Ramos (cell line): ENCODE data around the gene GLIS1.

Experiments
- in situ Hi-C: fragments of 300-500 bp; cut with MboI; formaldehyde crosslinking; loops from one replicate; pipeline ENCODE4 v1.14.3; 2022; ENCODE audit warnings: low sequenced_read_pairs; ENCODE audit not compliant: unreplicated experiment

The GLIS1 gene

DNA sequence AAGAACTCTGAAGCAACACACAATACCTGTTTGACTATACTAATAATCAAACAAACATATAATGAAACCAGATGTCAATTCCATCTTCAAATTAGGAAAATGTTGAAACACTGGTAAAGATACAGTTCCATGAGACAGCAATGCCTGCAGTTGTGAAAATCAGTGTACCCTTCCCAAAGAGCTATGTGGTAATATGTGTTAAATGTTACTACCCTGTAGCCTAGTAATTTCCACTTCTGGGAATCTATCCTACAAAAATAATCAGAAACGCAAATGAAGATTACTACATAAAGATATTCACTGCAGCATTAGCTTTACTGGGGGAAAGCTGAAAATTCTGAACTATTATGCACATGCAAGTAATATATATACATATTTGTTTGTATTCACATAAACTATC, 16.9 kb downstream of the GLIS1 start:
- in situ Hi-C loops: no loop called here

DNA sequence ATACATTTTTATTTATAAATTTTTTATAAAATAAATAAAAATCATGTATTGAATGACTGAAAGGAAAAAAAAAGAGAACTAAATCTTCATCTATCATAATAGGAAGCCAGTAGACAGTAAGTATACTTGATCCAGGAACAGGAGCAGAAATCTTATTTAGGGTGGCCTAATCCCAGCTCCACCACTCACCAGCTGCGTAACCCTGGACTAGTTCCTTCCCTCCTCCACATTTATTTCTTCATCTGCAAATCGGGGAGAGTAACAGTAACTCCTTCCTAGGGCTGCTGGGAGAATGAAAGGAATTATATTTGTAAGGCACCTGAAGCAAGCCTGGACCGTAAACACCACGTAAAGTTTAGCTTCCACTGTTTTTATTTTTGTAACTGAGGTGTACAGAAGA, 17.9 kb downstream of the GLIS1 start:
- in situ Hi-C loops: no loop called here

DNA sequence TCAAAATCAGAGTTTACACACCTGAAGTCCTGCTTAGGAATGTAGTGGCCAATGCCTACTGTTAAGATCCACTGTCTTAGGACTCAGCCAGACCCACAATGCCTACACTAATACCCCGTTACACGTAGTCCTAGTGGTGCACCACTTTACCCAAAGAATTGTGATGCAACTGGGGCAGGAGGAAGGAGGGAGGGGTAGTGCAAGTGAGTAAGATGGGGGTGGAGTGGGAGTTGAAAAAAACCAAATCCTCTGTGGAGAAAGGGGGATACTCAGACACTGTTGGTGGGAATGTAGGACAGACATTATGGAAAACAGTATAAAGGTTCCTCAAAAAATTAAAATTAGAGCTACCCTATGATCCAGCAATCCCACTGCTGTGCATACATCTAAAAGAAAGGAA, 19.5 kb downstream of the GLIS1 start:
- in situ Hi-C loops: no loop called here

DNA sequence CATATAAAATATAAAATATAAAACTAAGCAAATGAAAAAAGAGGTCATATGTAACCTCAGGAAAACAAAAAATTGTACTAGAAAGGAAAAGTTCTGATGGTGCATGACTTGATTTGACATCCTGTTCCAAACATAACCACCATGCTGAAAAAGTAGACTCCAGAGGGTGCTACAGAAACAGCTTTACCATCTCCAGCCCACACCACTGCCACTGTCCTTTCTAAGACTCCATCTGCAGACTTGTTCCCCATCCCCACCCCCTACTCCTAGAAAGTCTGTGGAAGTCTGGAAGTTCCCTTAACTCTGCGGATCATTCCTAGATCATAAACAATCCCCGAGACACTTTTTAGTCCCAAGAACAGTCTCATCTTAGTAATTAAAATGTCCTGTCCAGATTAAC, 20.5 kb downstream of the GLIS1 start:
- in situ Hi-C loops: no loop called here

DNA sequence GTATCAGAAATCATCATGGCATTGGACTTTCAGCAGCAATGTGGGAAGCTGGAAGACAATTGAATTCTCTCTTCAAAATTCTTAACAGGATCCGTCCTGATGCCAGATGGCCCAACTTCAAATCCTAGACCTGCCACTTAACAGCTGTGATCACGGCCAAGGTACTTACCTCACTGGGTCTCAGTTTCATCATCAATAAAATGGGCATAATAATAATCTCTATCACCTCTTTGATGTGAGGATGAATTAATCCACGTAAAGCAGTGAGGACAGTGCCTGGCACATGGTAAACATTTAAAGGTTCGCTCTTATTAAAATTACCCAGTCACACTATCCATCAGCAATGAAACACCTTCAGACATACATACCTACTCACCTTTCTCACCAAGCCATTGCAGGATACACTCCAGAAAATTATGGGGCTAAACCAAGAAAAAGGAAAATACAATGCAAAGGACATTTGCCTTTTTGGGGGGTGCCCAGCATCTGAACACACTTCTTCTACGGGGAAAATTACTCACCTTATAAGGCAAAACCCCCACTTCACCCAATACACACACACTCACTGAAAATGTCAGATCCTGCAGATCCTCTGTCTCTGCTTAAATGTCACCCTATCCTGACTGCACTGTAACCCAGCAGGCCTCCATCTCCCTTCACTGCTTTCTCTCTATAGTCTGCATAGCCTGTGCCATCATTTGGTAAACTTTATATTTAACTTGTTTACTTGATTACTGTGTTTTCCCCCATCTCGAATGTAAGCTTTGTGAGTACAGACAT, 21.7 kb downstream of the GLIS1 start:
- in situ Hi-C loops: no loop called here

DNA sequence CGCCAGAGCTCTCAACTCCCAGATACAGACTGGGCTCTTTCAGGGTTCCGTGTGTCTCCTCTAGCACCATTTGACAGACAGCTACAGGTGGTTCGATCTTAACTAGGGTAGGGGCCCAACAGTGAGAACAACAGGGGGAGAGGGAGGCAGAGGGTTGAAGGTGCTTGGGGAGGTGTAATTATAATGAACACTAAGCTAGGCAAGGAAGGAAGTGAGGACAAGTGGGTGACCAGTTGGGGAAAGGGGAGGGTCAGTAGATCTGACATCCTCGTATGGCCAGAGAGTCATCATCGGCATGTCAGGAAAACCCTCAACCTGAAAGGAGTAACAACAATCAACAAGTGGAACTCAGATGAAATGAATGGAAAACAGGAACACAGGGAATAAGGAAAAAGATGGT, 22.8 kb downstream of the GLIS1 start:
- in situ Hi-C loops: no loop called here

DNA sequence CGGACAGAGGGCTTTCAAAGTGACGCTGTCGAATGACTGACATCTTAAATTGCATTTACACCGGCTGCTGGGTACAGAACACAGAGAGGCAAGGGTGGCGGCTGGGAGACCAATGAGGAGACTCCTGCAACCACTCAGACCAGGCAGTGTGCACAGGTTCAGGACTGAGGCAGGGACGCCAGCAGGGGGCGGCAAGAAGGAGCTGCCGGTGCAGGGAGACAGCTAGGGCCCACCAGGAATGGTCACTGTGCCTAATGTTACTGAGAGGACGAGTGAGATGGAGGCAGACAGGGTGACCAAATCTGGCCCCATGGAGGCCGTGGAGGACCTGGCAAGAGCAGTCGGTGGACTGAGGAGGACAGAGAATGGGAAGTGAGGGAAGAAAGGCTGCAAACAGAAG, 23.5 kb downstream of the GLIS1 start:
- in situ Hi-C loops: no loop called here

DNA sequence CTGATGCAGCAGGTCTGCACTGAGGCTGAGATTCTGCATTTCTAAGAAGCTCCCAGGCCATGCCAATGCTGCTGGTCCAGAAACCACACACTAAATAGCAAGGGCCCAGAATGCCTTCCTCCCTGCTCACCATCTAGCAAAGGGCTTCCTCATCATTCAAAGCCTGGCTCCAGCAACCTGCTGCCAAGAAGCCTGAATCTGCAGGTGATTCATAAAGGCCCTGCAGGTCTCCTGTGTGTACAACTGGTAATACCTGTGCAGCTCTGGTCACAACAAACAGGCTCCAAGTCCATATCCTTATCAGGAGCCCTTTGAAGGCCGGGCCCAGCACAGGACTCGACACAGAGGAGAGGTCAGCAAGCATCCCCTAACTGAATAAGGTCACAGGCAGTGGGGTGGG, 26.7 kb downstream of the GLIS1 start:
- in situ Hi-C loops: no loop called here

DNA sequence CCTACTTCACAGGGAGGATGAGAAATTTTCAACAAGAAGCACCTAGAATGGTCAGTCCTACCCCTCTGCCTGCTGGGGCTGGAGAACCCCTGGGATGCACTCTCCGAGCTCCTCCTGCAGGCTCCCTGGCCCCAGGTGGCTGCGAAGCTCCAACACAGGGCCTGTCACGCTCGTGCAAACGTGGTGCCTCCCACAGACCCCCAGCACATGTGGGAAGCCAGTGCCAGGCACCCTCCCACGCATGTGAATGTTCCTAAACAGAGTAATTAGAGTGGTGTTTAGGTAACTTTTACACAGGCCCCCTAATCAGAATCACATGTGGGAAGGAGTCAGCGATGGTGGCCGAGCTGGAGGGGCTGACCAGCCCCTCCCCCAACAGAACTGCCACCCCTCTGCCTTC, 28.4 kb downstream of the GLIS1 start:
- in situ Hi-C loops: no loop called here

DNA sequence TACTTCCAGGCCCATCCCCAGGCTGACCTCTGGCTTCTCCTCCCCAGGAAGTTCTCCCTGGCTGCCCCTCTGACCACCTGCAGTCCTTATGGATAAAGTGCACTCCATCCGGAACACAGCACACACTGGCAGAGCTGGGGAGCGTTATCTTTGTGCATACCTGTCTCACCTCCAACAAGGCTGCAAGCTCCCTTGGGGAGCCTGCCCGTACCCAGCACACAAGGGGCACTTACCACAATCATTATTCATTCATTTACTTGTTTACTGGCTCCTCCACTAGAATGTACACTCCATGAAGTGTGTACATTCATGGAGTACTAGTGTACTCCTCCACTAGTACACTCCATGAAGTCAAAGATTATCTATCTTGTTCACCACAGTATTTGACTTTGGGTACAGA, 30.3 kb downstream of the GLIS1 start:
- in situ Hi-C loops: no loop called here

DNA sequence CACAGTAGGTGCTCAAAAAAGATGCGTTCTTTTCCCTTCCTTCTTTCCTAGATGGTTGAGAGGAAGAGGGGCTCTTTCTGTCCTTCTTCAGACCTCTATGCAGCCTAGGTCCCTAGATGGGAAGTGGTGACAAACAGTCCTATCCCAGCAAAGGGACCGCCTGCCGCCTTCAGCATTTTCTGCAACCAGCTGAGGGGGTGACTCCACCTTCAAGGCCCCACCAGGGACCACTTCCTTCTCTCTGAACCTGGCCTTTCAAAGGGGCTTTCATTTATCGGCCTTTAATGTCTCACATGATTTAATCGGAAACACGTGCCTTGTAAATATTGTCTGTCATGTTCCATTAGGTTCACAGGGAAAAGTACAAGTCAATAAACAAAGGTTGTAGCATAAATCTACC, 32.6 kb downstream of the GLIS1 start:
- in situ Hi-C loops: no loop called here

DNA sequence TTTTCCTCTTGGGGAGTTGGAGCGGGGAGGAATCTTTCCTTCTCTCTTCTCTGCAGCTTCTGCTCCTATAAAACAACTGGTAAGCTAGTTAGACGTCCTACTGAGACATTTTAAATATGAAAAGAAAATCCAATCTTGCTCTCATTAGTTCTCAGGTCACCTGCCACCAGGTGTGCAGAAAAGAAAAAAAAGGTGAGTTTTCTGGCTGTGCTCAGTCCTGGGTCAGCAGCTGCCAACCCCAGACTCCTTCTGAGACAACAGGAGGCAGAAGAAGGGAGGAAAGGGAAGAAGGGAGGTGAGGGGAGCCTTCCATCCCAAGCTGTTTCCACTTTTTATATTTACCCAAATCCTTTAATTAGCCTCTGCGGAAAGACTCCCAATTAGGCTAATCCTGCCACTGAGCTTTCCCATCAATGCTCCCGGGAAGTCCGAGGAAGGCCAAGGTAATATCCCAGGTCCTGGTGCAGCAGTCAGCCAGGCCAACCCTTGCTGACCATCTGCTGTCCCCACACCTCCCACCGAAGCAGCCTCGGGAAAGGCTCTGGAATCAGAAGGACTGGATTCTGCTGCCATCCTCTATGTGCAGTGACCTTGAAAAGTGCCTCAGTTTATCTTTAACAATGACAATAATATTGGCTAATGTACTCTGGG, 33.4 kb downstream of the GLIS1 start:
- in situ Hi-C loops: no loop called here

DNA sequence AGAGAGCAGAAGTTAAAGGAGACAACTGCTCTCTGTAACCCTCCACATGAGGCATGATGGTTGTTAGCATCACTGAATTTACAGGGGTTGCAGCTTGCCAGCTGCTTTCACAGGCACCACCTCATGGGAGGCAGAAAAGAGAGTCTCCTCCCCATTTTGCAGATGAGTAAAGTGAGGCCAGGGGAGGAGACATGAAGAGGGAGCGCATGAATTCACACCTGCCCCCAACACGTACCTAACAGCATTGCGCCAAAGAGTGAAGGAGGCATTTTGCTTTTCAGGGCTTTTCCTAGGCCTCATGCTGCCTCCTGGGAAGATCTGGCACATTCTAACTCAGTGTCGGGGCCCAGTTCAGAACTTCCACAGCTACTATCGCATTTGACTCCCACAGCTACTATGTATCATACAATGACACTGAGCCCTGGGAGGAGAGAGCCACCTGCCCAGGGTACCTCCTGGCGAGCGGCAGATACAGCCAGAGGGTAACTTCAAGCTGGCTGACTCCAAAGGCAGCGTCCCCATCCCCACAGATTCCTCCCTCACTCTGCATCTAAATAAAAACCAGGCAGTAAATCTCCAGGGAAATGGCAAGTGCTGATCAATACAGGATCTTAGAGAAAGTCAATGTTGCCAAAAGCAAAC, 34.0 kb downstream of the GLIS1 start:
- in situ Hi-C loops: no loop called here

DNA sequence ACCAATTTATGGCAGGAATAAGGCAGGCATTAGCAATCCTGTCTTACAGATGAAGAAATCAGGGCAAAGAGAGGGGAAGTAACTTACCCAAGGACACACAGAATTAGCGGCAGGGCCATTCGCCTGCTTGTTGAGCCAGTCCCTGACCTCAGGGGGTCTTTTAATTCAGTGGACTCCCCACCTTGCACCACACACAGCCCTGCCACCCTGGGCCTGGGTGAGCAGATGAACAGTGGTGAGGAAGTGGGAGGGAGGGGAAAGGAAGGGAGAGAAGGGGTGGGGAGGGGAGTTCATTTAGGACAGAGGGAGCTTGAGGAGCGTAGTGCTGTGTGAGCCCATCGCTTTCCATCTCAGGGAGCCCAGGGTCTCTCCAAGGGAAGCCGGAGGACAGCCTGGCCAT, 34.7 kb downstream of the GLIS1 start:
- in situ Hi-C loops: no loop called here

DNA sequence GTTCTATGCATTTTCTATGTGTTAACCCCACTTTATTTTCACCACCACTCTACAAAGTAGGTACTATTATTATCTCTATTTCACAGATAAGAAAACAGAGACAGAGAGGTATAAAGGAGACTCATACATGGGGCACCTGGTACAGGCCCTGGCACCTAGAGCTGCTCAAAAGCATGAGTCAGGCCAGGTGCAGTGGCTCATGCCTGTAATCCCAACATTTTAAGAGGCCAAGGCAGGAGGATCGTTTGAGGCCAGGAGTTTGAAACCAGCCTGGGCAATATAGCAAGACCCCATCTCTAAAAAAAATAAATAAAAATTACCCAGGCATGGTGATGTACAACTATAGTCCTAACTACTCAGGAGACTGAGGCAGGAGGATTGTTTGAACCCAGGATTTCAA, 35.8 kb downstream of the GLIS1 start:
- in situ Hi-C loops: no loop called here

DNA sequence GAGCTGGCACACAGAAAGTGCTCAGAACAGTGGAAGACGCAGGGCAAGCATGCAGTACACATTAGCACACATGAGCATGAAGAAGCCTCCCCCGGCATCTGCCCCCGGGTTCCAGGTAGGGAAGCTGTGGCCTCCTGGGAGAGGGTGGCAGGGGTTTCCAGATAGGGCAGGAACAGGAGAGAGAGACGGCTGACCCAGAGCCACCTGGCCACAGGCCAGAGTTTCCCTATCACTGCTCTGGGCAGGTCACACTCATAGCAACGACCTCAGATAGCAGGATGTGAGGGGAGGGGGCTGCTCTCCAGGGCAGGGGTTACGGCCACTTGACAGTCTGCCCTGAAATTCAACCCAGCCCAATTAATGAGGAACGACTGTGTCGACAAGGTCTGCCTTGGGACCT, 36.6 kb downstream of the GLIS1 start:
- in situ Hi-C loops: no loop called here

DNA sequence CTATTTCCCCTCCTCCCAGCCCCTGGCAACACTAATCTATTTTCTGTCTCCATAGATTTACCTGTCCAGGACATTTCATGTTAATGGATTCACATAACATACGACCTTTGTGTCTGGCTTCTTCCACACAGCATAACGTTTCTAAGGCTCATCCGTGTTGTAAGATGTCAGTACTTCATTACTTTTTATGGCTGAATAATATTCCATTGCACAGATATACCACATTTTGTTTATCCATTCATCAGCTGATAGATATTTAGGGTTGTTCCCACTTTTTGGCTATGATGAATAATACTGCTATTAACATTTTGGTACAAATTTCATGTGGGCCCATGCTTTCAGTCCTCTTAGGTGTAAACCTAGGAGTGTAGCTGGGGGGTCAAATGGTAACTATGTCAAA, 38.2 kb downstream of the GLIS1 start:
- in situ Hi-C loops: no loop called here

DNA sequence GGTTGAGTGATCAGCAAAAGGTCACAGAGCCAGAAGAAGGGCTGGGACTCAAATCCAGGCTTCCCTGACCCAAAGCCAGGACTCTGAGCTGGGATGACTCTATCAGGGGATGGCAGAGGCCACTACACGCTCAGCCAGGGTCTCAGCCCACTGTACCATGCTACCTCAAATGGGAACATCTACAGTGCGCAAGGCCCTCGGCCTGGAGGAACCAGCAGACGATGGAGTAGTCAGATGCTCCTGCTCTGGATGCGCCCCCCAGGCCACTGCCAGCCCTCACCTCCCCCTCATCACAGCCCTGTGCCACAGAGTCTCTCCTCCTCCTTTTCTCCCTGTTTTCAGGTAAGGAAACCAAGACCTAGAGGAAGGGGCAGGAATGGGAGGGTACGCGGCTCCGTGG, 39.0 kb downstream of the GLIS1 start:
- in situ Hi-C loops: no loop called here

DNA sequence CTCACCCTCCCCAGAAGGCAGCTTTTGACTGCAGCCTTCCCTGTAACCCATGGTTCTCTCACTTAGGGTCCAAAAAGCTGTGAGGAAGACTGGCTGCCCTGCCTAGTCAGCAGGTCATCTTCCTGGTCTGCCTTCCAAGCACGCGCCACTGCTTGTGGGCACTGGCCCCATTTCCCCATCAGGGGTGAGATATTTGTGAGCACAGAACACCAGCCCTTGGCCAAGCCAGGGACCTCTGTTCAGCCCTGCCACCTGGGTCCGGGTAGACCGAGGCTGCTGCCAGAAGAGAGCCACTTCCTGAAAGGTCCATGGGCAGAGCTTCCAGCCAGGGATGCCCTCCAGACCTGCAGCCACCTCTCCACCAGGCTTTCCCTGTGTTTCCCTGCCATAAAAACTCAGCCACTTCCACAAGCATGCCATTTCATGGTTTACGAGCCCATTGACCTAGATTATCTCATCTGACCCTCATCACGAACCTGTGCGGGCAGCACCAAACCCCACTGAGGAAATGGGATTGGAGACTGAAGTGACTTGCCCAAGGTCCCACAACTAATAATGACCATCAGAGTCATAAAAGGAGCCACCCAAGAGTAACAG, 40.5 kb downstream of the GLIS1 start:
- in situ Hi-C loops: no loop called here

DNA sequence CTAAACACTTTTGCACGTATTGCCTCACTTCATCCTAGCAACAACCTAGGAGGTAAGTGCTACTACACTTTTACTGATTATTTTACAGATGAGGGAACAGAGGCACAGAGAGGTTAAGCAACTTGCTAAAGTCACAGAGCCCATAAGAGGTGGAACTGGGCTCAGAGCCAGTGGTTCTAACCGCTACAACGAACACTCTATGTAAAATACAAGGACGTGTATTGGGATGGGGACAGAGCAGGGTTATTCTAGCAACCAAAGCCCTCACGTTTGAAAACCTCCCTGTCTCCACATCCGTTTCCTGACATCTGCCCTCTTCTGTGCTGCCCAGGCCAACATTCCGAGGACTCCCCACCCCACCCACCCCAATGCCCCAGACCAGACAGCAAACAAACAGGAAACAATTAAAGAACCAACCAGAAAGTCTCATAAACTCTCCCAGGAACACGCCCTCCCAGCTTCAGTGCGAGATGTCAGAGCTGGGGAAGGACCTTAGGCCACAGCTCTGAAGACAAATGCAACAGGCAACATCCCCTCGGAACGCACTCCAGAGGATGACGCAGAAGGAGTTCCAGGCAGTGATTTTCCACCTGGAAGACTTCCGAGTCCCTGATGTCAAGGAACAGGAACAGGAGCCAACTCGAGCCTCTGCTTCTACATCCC, 41.1 kb downstream of the GLIS1 start:
- in situ Hi-C loops: no loop called here

DNA sequence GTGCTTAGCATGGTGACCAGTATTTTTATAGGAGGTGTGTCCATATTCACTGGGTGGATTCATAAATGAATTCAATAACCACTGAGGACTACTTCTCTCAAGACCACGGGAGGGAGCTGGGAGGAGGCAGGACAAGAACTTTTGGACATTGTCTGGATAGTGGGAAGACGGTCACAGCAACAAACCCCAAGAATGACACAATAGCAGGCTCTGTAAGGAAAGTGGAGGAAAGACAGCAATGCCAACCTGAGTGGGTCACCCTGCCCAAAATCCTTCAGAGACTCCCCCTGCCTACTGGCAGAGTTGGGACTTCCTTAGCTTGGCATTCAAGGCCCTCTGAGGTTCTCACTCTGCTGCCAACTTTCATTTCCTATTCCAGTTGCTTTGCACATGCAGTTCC, 42.0 kb downstream of the GLIS1 start:
- in situ Hi-C loops: no loop called here
